ENCODE results near the gene NME9. TPM values are rescaled to one million over a fixed set of nuclear protein-coding genes. Genes with fewer than 3 reads are reported as not detected.

The NME9 gene
- total and polyA plus RNA-seq, 10 of the 15 experiments (the other 5 are each of a cell fraction or from before 2014, with no cell fraction given): 0.09 to 0.68 (median 0.22) TPM; not detected in 6

DNA sequence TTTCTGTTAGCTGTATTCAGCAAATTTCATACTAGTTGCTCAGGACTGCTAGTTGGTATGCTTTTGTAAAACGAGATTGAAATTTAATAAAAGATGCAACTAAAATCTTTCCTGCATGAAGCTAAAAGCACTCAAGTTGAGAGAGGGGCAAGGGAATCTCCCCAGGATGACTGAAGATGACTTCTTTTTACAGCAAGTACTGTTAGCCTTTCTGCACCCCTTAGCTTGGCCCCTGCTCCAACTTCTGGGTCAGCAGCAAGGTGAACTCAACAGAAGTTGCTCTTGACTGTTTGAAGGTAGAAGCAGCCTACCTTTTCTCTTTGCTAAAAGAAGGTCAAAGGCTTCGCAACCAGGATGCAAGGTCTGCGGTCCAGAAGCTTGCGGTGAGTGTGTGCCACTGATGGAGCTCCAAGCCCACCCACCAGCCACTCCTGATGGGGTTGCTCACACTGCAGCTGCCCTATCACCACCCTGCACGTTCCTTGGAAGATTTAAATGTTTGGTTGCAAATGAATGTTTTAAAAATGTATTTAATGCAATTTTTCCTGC, 32.5 kb downstream of the NME9 start:
- in situ Hi-C loops (cut with MboI) (no loop called here), intact Hi-C loops (cut with micrococcal nuclease; ENCODE audit: unreplicated experiment) (no loop called here)
- WGBS (ENCODE audit: insufficient coverage, insufficient replicate concordance, low lambda C conversion rate, missing lambda C conversion rate): 59% methylated on average over 5 of the region's 5 CpGs
- Histone ChIP-seq H3K4me3 (no peak overlapping the region), H3K4me1 (ENCODE audit: control insufficient read depth, insufficient read depth, low read length) (no peaks in the 10 kb centered on the region), H3K27ac (ENCODE audit: control insufficient read depth, insufficient read depth) (no peak overlapping the region), H3K79me2 (ENCODE audit: control insufficient read depth, insufficient read depth, low read length) (no peaks in the 10 kb centered on the region), H3K9me3 (replicated peaks; ENCODE audit: control insufficient read depth, insufficient read depth, low read length) (no peaks in the 10 kb centered on the region), H3K27me3 (replicated peaks in 1 of 2; ENCODE audit: control insufficient read depth in 2 of 2, insufficient read depth in 2 of 2, low read length in 1 of 2) (no peaks in the 10 kb centered on the region), H3K4me2 (ENCODE audit: control insufficient read depth, insufficient read depth) (no peak overlapping the region), H2AFZ (ENCODE audit: control insufficient read depth, low read depth, low read length) (no peak overlapping the region), H3K36me3 (ENCODE audit: control insufficient read depth in 2 of 2, insufficient read depth in 2 of 2, low read length in 1 of 2) (peaks cover 1 to 6% of the 10 kb centered on the region in 2 experiments; a peak in 3 of 4 replicates), H3K9ac (ENCODE audit: control insufficient read depth, insufficient read depth, low read length) (no peak overlapping the region), H4K20me1 (ENCODE audit: control insufficient read depth, insufficient read depth) (no peaks in the 10 kb centered on the region)
- no peak for FAIRE-seq
- DNase-seq (ENCODE audit: low read depth, low spot score): no peak
- CTCF ChIA-PET: no interaction called here
- POLR2A ChIA-PET: no interaction called here
- RAD21 ChIA-PET (ENCODE audit: unreplicated experiment): no interaction called here
- TF ChIP-seq FOXK2 (IDR thresholded peaks at IDR 0.05): no peak
- no peak for TF ChIP-seq DPF2 (IDR thresholded peaks at IDR 0.05)
- TF ChIP-seq PAX8 (IDR thresholded peaks at IDR 0.05): no peak
- TF ChIP-seq HCFC1 (IDR thresholded peaks at IDR 0.05; ENCODE audit: low read length): no peak
- no peak for TF ChIP-seq MEF2B (IDR thresholded peaks at IDR 0.05; ENCODE audit: partially characterized antibody, poor library complexity, severe bottlenecking)
- TF ChIP-seq SP1 (IDR thresholded peaks at IDR 0.05; ENCODE audit: low read depth, low read length): no peak
- TF ChIP-seq CHD4 (IDR thresholded peaks at IDR 0.05): no peak
- TF ChIP-seq CBFB (IDR thresholded peaks at IDR 0.05; ENCODE audit: low read depth): no peak
- TF ChIP-seq MYB (IDR thresholded peaks at IDR 0.05; ENCODE audit: borderline replicate concordance, low read depth, low read length): no peak
- TF ChIP-seq ZSCAN29 (IDR thresholded peaks at IDR 0.05): no peak
- TF ChIP-seq, protein P1, sequence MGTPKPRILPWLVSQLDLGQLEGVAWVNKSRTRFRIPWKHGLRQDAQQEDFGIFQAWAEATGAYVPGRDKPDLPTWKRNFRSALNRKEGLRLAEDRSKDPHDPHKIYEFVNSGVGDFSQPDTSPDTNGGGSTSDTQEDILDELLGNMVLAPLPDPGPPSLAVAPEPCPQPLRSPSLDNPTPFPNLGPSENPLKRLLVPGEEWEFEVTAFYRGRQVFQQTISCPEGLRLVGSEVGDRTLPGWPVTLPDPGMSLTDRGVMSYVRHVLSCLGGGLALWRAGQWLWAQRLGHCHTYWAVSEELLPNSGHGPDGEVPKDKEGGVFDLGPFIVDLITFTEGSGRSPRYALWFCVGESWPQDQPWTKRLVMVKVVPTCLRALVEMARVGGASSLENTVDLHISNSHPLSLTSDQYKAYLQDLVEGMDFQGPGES (IDR thresholded peaks at IDR 0.05): no peak
- SMC1A ChIA-PET (ENCODE audit: uncharacterized antibody, unreplicated experiment): no interaction called here
- BruUV-seq (replicated peaks): no TSS peak
- no peak for ATAC-seq

Data from GM12878 (cell line).